ENCODE measurements around the gene KLHL6. TPM values are rescaled to one million over a fixed set of nuclear protein-coding genes. Genes with fewer than 3 reads are reported as not detected.
A peak's percentile ranks its signal among the peaks of the same experiment; 100 is the strongest.
"Not testable (repeated sequence)": the region's sequence is repeated elsewhere in the genome, so short reads cannot be mapped to it uniquely, and the experiment has no call there.

The KLHL6 gene
- total and polyA plus RNA-seq, 7 donors, result 0.12 to 1.3 (median 0.42) TPM

- peaks cover 16% of the 10 kb centered on the region for H3K4me1 ChIP-seq
- intact Hi-C loops (cut with DNase I), result loop anchor here in 1 of 2 donors (5.0 kb wide), 1 partner anchor 286 kb away; no protein-coding TSS in a partner anchor
- DNase-seq, result no peak
- H3K36me3 ChIP-seq (ENCODE audit: insufficient read depth in 1 of 2, low read depth in 1 of 2), result no peaks in the 10 kb centered on the region
- H3K27ac ChIP-seq, result peak overlapping the region; percentile 23
- H3K27me3 ChIP-seq (ENCODE audit: insufficient read depth in 3 of 3, low read length in 2 of 3), result no peaks in the 10 kb centered on the region
- peak; percentile 39 to 73 (median 64) for ATAC-seq
- no peak overlapping the region for H3K4me3 ChIP-seq
- no peak for TF ChIP-seq CTCF (IDR thresholded peaks at IDR 0.05)
- H3K9me3 ChIP-seq, result no peaks in the 10 kb centered on the region
- WGBS, 3 donors, result 56 to 69% (median 68%) methylated on average over 8 of the region's 8 CpGs
Observed at GRCh38 chr3:183481582-183481981, 73.9 kb downstream of the KLHL6 start.

- H3K27ac ChIP-seq, result no peak overlapping the region
- 88 to 92% (median 91%) methylated on average over 9 to 10 of the region's 10 CpGs for WGBS, 3 donors
- no peaks in the 10 kb centered on the region for H3K9me3 ChIP-seq
- DNase-seq (no peak), ATAC-seq (no peak)
- intact Hi-C loops (cut with DNase I), result no loop called here
- H3K4me3 ChIP-seq, result no peak overlapping the region
- TF ChIP-seq CTCF (IDR thresholded peaks at IDR 0.05), result no peak
- no peaks in the 10 kb centered on the region for H3K27me3 ChIP-seq (ENCODE audit: insufficient read depth in 3 of 3, low read length in 2 of 3)
- no peaks in the 10 kb centered on the region for H3K36me3 ChIP-seq (ENCODE audit: insufficient read depth in 1 of 2, low read depth in 1 of 2)
- H3K4me1 ChIP-seq, result peaks cover 9% of the 10 kb centered on the region
Observed at GRCh38 chr3:183478501-183478900, 77.0 kb downstream of the KLHL6 start.

- no peaks in the 10 kb centered on the region for H3K27me3 ChIP-seq (ENCODE audit: insufficient read depth in 3 of 3, low read length in 2 of 3)
- H3K36me3 ChIP-seq (ENCODE audit: insufficient read depth in 1 of 2, low read depth in 1 of 2), result no peaks in the 10 kb centered on the region
- H3K4me1 ChIP-seq, result peaks cover 3% of the 10 kb centered on the region
- no peak overlapping the region for H3K27ac ChIP-seq
- no peak overlapping the region for H3K4me3 ChIP-seq
- TF ChIP-seq CTCF (IDR thresholded peaks at IDR 0.05), result no peak
- ATAC-seq (no peak), DNase-seq (no peak)
- 81 to 87% (median 84%) methylated on average over 8 of the region's 8 CpGs for WGBS, 3 donors
- no peaks in the 10 kb centered on the region for H3K9me3 ChIP-seq
- intact Hi-C loops (cut with DNase I), result no loop called here
Observed at GRCh38 chr3:183477801-183478456, 77.6 kb downstream of the KLHL6 start.

- WGBS, 3 donors, result 97 to 100% (median 100%) methylated on average over 1 of the region's 1 CpG
- H3K27me3 ChIP-seq (ENCODE audit: insufficient read depth in 3 of 3, low read length in 2 of 3); H3K4me3 ChIP-seq; DNase-seq; intact Hi-C loops (cut with DNase I); H3K9me3 ChIP-seq; ATAC-seq; H3K27ac ChIP-seq; H3K36me3 ChIP-seq (ENCODE audit: insufficient read depth in 1 of 2, low read depth in 1 of 2); H3K4me1 ChIP-seq: not testable (repeated sequence)
Observed at GRCh38 chr3:183475764-183476162, 79.7 kb downstream of the KLHL6 start.

GRCh38 chr3:183475016-183475763, 80.3 kb downstream of the KLHL6 start:
- no peak for ATAC-seq

More at GRCh38 chr3:183475016-183475763, 80.3 kb downstream of the KLHL6 start:
- no peak for TF ChIP-seq CTCF (IDR thresholded peaks at IDR 0.05)
- H3K4me3 ChIP-seq, result no peak overlapping the region
- intact Hi-C loops (cut with DNase I), result no loop called here
- no peak overlapping the region for H3K27ac ChIP-seq
- no peaks in the 10 kb centered on the region for H3K36me3 ChIP-seq (ENCODE audit: insufficient read depth in 1 of 2, low read depth in 1 of 2)
- H3K27me3 ChIP-seq (ENCODE audit: insufficient read depth in 3 of 3, low read length in 2 of 3), result no peaks in the 10 kb centered on the region
- no peak for DNase-seq
- no peaks in the 10 kb centered on the region for H3K9me3 ChIP-seq
- peaks cover 3% of the 10 kb centered on the region for H3K4me1 ChIP-seq
- 55 to 65% (median 63%) methylated on average over 3 of the region's 3 CpGs for WGBS, 3 donors
